ENCODE data around the gene IPO5. TPM values are rescaled to one million over a fixed set of nuclear protein-coding genes. Genes with fewer than 3 reads are reported as not detected.
"Not testable (repeated sequence)": the region's sequence is repeated elsewhere in the genome, so short reads cannot be mapped to it uniquely, and the experiment has no call there.

IPO5 gene
- total and polyA plus RNA-seq, 8 donors: 32.6 to 140 (median 91.6) TPM

- Histone ChIP-seq H3K9me3 (no peaks in the 10 kb centered on the region), H3K4me3 (no peak overlapping the region), H3K27ac (no peak overlapping the region), H3K36me3 (no peaks in the 10 kb centered on the region), H3K27me3 (no peaks in the 10 kb centered on the region), H3K4me1 (peaks cover 0 to 2% (median 0%) of the 10 kb centered on the region in 3 donors)
- DNase-seq: peak in 1 of 6 donors; percentile 22
- no peak for FAIRE-seq
- intact Hi-C loops (cut with DNase I): no loop called here
- WGBS, 2 donors: 34 to 37% methylated on average over 19 of the region's 19 CpGs
- no peak for TF ChIP-seq CTCF (IDR thresholded peaks at IDR 0.05)
- ATAC-seq: peak in 3 of 4 donors; percentile 58 to 71 (median 69)
Observed at GRCh38 chr13:98033277-98034247, 80.1 kb downstream of the IPO5 start.

GRCh38 chr13:98035373-98035772 lies 81.9 kb downstream of the IPO5 start:
- intact Hi-C loops (cut with DNase I): no loop called here

GRCh38 chr13:98036564-98037302 lies 83.3 kb downstream of the IPO5 start:
- H3K27me3 ChIP-seq; H3K9me3 ChIP-seq; FAIRE-seq; intact Hi-C loops (cut with DNase I); H3K27ac ChIP-seq; DNase-seq; H3K4me1 ChIP-seq; H3K36me3 ChIP-seq; H3K4me3 ChIP-seq; ATAC-seq: not testable (repeated sequence)
- WGBS, 2 donors: 83 to 85% methylated on average over 12 of the region's 12 CpGs

More at GRCh38 chr13:98035373-98035772, 81.9 kb downstream of the IPO5 start:
- Histone ChIP-seq H3K27ac (no peak overlapping the region), H3K4me1 (peaks cover 0 to 2% (median 0%) of the 10 kb centered on the region in 3 donors), H3K4me3 (no peak overlapping the region), H3K36me3 (no peaks in the 10 kb centered on the region), H3K27me3 (no peaks in the 10 kb centered on the region), H3K9me3 (no peaks in the 10 kb centered on the region)
- WGBS, 2 donors: 76 to 85% methylated on average over 5 of the region's 5 CpGs
- TF ChIP-seq CTCF (IDR thresholded peaks at IDR 0.05): no peak
- FAIRE-seq (no peak), ATAC-seq (no peak), DNase-seq (no peak)

GRCh38 chr13:98039261-98039660 lies 85.8 kb downstream of the IPO5 start:
- DNase-seq (peak in 1 of 6 donors; percentile 33), ATAC-seq (no peak), FAIRE-seq (no peak)
- H3K9me3 ChIP-seq: no peaks in the 10 kb centered on the region
- H3K27me3 ChIP-seq: no peaks in the 10 kb centered on the region
- H3K4me1 ChIP-seq: no peaks in the 10 kb centered on the region
- 93 to 98% methylated on average over 7 of the region's 7 CpGs for WGBS, 2 donors
- H3K36me3 ChIP-seq: no peaks in the 10 kb centered on the region
- no peak for TF ChIP-seq CTCF (IDR thresholded peaks at IDR 0.05)
- H3K4me3 ChIP-seq: no peak overlapping the region
- intact Hi-C loops (cut with DNase I): no loop called here
- H3K27ac ChIP-seq: no peak overlapping the region

GRCh38 chr13:98039964-98040363 lies 86.5 kb downstream of the IPO5 start:
- H3K36me3 ChIP-seq: no peaks in the 10 kb centered on the region
- H3K4me1 ChIP-seq: no peaks in the 10 kb centered on the region
- TF ChIP-seq CTCF (IDR thresholded peaks at IDR 0.05): no peak
- H3K27me3 ChIP-seq: no peaks in the 10 kb centered on the region
- H3K4me3 ChIP-seq: no peak overlapping the region
- 75 to 80% methylated on average over 10 of the region's 10 CpGs for WGBS, 2 donors
- DNase-seq (no peak), FAIRE-seq (no peak), ATAC-seq (no peak)
- H3K27ac ChIP-seq: no peak overlapping the region
- intact Hi-C loops (cut with DNase I): no loop called here
- no peaks in the 10 kb centered on the region for H3K9me3 ChIP-seq

All from pancreas (tissue), 10 donors.